ENCODE measurements around the gene NTSR1.

The NTSR1 gene

DNA sequence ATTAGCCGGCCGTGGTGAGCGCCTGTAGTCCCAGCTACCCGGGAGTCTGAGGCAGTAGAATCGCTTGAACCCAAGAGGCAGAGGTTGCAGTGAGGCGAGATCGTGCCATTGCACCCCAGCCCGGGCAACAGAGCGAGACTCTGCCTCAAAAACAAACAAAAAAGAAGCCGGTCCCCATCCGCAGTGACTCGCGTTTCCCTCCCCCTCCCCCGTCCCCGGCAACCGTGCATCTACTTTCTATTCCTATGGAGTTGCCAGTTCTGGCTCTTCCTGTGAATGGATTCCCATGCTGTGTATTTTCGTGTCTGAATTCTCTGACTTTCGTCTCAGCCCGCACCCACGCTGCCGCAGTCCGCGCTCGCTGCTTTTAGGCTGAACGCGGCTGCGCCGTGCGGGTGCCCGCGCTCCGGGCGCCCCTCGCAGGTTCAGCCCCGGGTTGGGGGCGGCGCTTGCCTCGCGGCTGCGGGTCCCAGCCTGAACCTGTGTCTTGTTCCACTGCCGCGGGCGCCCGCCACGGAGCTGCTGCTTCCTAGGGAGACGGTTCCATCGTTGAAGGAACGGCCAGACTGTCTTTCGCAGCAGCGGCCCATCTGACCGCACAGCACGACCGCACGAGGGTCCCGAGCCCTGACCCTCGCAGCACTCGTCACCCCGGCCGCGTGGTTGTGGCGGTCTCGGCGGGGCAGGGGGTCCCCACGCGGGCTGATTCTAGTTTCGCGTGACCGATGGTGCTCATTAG, 86.6 kb downstream of the NTSR1 start:
- in situ Hi-C loops (cut with MboI; ENCODE audit: low sequenced_read_pairs): loop anchor here (25.0 kb wide), 1 partner anchor 308 kb away; the partner anchor contains the start of gene GATA5

DNA sequence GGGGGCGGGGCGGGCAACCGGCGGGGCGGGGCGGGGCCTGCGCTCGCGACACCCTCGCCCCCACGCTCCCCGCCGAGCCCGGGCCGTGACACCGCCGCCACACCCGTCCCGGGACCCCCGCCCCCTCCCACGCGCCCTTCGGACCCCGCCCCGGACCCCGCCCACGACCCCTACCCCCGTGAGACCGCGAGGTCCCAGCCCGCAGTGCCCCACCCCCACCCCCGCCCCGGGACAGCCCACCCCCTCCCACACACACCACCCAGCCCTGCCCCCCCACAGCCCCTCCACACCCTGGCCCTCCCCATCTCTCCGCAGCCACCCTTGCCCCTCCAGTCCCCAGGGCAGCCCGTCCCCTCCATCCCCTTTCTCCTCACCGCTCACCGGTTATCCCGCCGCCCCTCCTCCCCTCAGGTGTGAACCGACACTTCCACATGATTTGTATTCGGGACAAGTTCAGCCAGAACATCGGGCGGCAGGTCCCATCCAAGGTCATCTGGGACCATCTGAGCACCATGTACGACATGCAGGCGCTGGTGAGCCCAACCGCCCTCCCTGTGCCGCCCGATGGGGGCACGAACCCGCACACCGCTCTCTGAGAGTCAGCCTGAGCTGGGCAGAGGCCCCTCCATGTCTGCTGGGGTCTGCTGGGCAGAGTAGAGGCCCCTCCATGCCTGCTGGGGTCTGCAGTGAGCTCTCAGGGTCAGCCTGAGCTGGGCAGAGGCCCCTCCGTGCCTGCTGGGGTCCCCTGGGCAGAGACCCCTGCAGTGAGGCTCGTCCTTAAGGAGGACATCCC, 88.3 kb downstream of the NTSR1 start:
- in situ Hi-C loops (cut with MboI; ENCODE audit: low sequenced_read_pairs): loop anchor here (25.0 kb wide), 1 partner anchor 310 kb away; the partner anchor contains the start of gene GATA5

DNA sequence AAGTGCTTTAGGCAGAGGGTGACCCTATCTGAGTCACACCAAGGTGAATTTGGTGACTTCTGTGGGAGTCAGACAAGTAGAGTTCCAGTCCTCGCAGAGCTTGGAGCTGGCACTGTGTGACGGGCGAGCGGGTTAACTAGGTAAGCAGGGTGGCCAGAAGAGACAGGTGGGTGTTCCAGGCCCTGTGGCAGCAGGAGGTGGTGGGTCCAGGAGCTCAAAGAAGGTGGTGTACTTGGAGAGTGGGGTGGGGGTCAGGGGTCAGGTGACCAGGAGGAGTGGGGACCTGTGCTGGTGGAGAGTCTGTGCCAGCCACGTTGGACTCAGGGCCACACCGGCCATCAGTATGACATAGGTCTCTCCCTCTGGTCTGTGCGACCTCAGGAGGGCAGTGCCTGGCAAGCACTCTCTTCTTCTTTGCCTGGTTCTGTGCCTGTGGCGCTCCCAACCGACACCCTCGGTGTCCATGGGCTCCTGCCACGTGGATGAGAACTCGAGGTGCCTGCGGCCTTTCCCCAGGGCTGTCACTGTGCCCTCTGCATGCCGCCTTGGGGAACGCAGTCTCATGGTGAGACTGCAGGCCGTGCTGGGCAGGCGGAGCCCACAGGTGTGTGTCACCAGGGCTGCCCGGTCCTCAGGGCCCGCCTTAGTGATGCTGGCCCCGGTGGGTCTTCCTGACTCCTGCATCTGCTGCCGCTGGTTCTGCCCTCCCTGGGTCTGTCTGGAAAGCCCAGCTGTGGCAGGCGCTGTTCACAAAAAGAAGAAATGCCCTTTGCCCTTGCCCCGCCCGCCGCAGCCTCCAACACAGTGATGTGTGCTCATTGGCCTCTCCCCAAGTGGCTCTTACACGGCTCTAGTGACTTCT, 89.3 kb downstream of the NTSR1 start:
- in situ Hi-C loops (cut with MboI; ENCODE audit: low sequenced_read_pairs): loop anchor here (25.0 kb wide), 1 partner anchor 311 kb away; the partner anchor contains the start of gene GATA5

DNA sequence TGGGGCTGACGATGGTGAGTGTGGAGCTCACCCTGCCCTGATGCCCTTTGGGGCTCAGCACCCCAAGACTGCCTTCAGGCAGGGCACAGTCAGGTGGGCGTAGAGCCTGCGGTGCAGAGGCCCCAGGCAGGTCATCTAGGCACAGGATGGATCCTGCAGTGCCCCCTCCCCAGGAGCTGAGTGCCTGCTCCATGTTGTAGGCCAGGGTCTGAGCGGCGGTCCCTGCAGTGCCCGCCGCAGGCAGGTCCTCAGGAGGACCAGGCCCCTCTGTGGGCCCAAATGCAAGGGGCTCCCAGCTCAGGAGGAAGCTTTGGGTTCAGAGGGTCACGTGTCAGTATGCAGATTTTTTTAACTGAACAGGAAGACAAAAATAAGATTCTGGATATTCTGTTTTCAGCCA, 90.4 kb downstream of the NTSR1 start:
- in situ Hi-C loops (cut with MboI; ENCODE audit: low sequenced_read_pairs): loop anchor here (25.0 kb wide), 1 partner anchor 312 kb away; the partner anchor contains the start of gene GATA5

DNA sequence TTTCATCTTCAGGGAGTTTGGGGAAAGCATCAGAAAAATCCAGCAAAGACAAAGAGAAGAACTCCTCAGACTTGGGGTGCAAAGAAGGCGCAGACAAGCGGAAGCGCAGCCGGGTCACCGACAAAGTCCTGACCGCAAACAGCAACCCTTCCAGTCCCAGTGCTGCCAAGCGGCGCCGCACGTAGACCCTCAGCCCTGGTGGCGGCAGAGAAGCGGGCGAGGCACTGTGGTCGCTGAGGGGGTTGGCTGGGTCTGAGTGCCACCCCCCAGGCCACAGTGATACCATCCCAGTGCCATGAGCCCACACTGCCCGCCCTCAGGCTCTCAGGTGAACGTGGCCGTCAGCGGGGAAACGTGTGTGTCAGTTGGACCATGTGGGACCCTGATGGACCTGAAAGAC, 90.8 kb downstream of the NTSR1 start:
- in situ Hi-C loops (cut with MboI; ENCODE audit: low sequenced_read_pairs): loop anchor here (25.0 kb wide), 1 partner anchor 312 kb away; the partner anchor contains the start of gene GATA5

DNA sequence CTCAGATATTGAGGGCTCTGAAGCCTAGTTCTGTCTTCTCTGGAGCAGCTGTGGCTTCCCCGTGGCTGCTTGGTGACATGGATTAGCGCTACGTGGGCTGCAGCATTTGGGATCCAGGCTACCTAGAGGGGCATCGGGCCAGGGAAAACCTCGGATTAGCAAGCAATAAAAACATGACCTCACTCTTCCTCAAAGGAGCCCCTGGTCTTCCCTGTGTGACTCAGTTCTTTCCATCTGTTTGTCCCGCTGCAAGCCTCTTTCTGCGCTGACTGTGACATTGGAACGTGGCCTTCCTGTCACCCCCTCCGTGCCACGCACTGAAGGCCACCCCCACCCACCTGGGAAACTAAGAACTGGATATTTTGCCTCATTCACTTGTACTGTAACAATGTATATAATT, 91.2 kb downstream of the NTSR1 start:
- in situ Hi-C loops (cut with MboI; ENCODE audit: low sequenced_read_pairs): loop anchor here (25.0 kb wide), 1 partner anchor 313 kb away; the partner anchor contains the start of gene GATA5

DNA sequence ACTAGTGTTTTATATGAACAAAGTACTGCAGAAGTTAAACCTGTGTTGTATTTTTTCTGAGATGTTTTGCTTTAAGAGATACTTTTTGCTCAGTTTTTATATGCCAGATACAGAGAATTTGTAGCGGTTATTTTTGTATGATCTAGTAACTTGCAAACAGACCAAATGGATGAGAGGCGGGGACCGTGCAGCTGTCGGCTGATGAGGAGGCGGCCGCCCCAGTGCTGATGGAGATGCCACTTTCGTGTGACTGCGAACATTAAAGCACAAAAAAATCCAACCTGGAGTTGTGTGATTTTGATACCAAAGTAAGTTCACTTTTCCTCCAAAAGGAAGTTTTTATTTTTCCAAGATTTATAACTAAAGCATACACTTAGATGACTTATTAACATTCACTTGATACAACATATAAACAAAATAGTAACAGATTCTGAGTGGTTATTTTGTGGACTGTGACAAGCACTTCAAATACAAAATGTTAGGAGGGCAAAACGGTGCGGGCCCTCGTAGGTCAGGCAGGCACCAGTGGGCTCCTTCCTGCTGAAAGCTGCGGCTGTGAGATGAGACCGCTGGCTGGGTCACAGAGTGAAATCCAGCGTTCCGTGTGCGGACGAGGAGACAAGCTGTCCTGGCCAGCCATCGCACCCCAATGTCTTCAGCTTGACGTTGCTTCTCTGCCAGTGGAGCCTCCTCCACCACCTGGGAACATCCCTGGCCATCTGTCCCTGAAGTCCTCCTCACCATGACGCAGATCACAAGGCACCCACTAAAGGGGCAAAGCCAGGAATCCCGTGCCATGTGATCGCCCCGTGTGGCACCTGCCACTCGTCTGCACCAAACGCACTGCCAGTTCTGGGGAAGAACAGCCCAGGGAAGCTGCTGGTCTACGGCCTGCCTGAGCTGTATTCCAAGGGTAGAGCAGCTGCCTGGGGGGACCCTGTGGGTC, 92.0 kb downstream of the NTSR1 start:
- in situ Hi-C loops (cut with MboI; ENCODE audit: low sequenced_read_pairs): no loop called here

DNA sequence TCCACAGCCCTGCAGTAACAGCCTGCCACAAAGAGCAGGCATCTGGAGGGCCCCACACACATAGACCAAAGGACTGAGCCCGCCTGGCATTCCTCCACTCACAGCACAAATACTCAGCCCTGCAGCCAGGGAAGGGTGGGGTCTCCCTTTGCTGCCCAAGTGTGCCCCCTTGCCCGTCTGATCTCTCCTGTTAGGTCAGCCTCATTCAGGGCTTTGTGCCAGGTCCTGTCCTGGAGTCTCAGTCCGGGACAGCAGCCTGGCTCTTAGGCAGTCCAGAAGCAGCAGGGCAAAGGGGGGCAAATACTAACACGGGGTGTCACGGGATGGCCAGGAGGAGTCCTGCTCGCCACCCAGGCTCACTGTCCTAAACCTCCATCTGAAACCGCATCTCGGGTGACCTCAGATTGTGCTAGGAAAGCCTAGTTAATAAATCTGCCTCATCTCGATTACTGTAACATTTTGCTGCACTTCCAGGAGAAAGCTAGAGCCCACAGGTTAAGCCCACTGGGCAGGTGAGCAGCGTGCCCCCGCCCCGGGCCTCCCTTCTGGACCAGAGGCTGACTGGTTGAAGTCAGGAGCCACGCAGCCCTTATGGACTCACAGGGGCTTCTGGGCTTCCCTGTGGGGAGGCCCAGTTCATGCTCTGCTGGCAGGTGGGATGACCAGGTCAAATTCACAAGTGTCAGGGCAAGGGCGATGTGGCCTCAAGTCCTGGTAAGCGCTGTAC, 92.8 kb downstream of the NTSR1 start:
- in situ Hi-C loops (cut with MboI; ENCODE audit: low sequenced_read_pairs): no loop called here

DNA sequence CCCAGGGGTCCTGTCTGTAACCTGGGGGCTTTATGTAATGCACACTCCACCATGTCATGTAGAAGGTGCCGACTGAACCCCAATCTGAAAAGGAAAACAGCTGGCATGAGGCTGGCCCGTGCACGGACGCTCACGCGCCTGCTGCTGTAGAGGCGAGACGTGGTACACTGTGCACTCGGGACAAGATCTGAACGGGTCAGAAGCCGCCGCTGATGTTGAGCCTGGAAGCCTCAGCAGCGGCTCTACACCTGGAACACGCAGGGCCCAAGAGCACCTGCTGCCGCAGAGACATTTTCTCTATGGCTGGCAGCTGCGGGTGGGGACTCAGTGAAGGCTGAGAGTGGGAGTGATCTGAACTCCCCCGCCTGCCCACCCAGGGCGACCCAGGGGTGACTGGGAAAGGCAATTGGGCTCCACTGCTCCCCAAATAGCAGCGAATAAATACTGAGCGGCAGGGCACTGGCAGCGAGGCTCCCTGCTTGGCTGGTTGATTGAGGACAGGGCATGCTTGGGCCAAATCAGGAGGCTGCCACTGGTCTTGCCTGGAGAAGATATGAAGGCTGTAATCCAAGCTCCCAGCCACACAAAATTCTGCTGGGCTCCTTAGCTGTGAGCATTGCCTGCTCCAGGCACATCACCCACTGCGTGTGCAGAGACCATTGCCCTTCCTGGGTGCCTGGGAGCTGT, 93.5 kb downstream of the NTSR1 start:
- in situ Hi-C loops (cut with MboI; ENCODE audit: low sequenced_read_pairs): no loop called here

DNA sequence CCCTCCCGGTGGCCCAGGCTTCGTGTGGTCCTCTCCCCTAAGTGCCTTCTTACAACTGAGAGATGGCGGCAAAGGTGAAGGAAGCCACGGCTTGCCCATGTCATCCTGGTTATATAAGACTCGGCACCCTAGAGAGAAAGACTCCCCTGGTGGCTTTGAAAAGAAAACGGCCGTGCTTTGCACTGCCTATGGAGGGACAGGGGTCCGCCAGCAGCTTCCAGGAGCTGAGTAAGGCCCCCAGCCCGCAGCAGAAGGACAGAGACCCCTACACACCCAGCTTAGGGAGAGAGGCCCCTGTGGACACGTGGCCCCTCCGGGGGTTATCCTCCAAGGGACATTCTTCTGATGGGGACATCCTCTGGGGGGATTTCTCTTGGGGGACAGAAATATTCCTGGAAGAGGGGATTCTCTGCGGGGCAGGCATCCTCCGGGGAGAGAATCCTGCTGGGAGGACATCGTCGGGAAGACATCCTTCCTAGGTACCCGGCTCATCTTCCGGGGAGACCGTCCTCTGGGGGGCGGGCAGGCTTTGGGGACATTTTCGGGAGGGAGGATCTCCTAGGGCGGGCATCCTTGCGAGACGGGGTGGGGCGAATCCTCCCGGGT, 95.5 kb downstream of the NTSR1 start:
- in situ Hi-C loops (cut with MboI; ENCODE audit: low sequenced_read_pairs): no loop called here

DNA sequence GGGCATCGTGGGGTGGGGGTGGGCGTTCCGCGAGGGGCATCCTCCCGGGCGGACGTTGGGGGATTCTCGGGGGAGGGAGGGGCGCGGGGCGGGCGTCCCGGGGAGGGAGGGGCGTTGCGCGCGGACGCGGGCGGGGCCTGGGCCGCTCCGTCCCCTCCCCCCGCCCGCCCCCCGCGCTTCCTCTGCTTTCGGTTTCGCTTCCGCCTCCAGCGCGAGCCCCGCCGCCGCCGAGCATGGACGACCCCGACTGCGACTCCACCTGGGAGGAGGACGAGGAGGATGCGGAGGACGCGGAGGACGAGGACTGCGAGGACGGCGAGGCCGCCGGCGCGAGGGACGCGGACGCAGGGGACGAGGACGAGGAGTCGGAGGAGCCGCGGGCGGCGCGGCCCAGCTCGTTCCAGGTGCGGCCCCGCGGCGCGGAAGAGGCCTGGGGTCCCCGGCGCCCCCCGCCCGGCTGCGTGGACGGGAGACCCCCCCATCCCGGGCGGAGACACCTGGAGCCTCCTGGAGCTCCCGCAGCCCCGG, 96.1 kb downstream of the NTSR1 start, which contains the start of gene OGFR:
Gene OGFR (plus strand): TSS at position 209 of the 528 bp plus-strand sequence. CDS start 25 bp downstream, at position 234.
- in situ Hi-C loops (cut with MboI; ENCODE audit: low sequenced_read_pairs): no loop called here

DNA sequence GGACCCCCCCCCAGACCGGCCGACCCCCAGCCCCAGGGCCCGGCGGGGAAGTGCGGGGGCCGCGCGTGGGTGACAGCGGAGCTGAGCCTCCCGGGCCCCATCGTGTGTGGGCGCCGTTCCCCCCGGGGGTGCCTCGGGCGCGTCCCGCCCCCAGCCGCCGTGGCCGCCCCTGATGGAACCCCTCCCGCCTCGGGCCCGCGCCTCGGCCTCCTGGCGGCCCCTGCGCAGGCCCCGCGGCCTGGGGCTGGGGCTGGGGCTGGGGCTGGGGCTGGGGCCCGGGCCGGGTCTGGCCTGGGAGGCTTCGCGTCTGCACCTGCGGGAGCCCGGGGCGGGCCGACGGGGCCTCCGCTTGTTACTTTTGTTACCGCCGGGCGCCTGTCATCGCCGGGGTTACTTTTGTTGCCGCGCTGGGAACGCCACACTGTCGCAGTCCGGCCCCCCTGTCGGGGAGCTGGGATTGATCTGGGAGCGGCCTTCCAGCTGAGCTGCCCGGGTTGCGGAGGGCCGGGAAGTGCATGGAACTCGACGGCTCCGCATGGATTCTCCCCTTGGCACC, 96.6 kb downstream of the NTSR1 start:
- in situ Hi-C loops (cut with MboI; ENCODE audit: low sequenced_read_pairs): no loop called here

DNA sequence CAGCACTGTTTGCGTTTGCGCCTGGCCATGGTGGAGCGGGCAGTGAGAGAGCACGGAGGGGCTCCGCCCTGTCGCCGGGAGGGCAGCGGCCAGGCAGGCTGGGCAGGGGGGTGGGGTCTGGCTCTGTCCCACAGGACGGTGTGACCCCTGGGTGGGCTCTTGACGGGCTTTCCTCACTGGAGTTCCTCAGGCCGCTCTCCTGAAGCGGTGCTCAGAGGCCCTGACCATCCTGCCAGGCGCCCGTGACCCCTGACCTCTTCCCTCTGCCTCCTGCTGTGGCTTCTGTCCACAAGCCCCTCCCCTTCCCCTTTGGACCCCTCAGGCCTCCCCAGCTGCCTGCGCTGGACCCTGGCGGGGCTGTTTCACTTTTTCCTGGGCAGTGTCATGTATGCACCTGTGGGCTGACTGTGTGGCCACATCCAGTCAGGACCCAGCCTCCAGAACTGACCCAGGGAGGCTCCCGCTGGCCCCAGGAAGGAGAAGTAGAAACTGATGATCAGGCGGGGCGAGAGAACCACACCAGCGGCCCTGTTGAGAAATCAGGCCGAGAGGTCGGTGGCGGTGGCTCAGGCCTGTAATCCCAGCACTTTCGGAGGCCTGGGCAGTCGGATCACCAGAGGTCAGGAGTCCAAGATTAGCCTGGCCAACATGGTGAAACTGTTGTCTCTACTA, 97.2 kb downstream of the NTSR1 start:
- in situ Hi-C loops (cut with MboI; ENCODE audit: low sequenced_read_pairs): no loop called here

DNA sequence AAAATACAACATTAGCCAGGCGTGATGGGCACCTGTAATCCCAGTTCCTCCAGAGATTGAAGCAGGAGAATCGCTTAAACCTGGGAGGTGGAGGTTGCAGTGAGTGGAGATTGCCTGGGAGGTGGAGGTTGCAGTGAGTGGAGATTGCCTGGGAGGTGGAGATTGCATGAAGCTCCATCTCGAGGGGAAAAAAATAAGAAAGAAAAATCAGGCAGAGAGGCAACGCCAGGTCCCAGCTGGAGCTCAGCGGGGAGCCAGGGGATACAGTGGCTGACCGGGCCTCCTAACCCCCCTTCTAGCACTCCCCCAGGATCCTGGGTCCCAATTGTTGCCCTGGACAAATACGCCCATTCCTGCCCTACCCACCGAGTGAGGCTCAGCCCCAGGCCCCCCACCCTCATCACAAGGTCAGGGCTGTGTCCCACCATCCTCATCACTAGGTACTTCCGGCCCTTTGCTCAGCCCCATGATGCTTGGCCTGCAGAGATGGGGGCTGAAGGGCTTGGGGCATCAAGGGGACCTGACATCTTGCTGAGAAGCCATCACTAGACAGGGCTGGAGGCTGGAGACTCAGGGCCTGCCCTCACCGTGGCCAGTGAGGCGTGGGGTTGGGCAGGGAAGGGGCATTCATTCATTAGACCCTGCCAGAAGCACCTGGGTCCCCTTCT, 97.9 kb downstream of the NTSR1 start:
- in situ Hi-C loops (cut with MboI; ENCODE audit: low sequenced_read_pairs): no loop called here

DNA sequence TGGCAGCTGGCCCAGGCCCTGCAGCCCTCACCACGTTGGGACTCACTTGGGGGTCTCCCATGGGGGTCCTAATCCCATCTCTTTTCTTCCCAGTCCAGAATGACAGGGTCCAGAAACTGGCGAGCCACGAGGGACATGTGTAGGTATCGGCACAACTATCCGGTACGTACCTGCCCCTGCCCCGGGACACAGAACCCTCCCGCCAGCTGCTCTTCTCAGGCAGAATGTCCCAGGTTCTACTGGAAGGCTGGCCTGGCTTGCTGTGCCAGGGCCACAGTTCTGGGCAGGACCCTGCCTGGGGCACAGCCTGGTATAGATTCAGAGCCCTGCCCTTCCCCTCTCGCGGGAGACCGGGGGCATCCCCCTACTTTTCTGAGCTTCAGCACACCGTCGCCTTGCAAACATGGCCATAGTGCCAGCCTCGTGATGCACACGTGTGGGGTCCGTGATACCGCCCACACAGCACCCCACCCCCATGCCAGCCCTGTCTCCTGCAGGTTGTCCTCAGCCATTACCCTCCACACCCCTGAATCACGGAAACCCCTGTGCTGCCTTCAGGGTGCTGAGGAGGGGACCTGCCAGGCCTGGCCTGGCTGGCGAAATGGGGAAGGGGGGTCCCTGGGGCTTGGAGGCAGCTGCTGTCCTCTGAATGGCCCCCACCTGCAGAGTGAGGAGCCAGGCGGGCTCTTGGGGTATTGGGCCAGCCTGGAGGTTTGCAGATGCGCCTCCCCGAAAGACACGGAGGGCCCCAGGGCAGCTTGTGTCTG, 99.0 kb downstream of the NTSR1 start:
- in situ Hi-C loops (cut with MboI; ENCODE audit: low sequenced_read_pairs): no loop called here
